Activated naive CD4-positive, alpha-beta T cell (primary cell): ENCODE data around the gene TSPAN4.

Experiments used
- DNase-seq, 4 experiments: peaks; one replicate each; lab custom pipeline; 2025; lab: John Stamatoyannopoulos, UW

Gene TSPAN4

GRCh38 chr11:889257-889656, 46.6 kb downstream of the TSPAN4 start:
- DNase-seq = no peak

DNA sequence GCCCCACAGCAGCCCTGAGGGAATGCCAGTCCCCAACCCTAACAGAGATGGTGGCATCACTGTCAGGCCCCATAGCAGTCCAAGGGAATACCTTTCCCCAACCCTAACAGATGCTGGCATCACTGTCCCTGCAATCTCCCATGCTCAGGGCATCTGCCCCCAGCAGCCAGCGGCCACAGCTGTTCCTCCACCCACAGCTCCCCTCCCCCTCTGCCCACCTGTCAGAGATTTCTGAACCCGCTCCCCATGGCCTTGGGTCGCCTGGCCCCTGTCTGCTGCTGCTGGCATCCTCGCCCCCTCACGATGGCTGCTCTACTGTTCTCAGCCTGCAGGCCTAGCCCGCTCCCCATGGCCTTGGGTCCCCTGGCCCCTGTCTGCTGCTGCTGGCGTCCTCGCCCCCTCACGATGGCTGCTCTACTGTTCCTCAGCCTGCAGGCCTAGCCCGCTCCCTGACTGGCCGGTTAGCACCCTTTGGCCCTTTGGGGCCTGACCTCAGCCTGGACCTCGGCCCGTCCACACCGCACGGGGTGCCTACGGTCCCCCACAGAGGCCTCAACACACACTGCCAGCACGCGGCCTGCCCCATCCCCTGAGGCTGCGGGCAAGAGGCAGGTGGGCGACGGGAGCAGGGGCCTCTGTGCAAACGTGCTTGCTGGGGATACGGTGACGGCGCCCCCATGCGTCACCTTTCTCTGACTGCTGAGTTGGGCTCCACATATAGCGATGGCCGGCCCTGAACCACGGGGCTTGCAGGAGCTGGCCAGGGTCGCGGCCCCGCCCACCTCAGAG, 47.2 kb downstream of the TSPAN4 start:
- DNase-seq = no peak

- DNase-seq = no peak
These were observed 48.3 kb downstream of the TSPAN4 start for GRCh38 chr11:890794-891540.

DNA sequence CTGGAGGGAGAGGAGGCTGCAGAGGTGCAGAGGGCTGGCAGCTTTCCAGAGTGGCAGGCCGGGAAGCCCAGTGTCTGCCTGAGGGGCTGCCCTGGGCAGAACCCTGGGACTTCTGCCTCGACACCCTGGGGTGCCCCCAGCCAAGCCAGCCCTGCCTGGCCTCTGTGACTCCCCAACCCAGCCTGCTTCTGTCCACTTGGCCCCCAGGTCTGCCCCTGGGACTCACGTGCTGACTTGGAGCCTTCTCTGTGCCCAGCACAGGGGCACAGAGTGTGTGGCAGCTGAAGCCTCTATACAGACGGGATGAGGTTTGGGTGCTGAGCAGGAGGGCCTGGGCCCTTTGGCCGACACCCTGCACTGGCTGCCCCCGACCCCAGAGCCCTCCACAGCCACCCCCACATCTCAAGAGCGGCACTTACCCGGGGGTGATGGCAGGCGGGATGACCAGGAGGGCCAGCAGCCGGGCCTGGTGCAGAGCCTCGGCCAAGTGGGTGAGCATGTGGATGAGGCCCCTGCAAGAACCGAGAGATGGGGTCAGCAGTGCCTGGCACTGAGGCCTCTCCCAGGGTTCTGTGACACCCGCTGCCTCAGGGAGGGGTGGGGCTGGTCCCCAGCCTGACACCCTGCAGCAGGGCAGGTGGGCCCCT, 50.5 kb downstream of the TSPAN4 start:
- DNase-seq = no peak

- no peak for DNase-seq
These were observed 52.0 kb downstream of the TSPAN4 start for GRCh38 chr11:894575-895201.

DNA sequence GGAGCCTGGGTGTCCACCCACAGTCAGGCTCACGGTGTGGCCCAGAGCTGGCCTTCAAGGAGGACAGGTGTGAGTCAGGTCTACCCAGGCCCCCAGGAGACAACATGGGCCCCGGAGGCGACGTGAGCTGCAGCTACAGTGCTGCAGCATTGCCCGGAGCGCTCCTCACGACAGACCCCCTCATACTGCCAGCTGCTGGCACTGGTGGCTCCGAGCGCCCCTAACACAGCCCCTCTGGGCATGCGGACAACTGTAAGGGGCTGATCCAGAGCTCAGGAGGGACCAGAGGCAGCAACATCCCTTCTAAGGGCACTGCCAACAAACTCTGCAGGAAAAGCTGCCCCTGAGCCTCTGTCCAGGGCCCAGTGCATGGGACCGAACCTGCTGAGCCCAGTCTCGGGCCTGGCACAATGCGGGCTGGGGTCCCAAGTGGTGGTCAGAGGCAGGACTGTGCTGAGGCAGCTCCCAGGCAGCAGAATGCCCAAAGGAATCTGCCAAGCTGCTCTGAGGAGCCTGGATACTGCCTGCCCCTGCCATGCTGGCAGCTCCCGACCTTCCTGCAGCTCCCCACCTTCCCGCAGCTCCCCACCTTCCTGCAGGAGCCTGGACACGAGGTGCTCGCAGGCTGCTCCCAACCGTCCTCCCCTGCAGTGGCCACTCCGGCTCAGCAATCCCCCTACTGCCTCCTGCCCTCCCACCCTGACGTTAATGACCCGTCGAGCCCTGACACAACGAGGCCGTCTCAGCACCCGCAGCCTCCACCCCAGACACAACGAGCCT, 52.9 kb downstream of the TSPAN4 start:
- no peak for DNase-seq

DNA sequence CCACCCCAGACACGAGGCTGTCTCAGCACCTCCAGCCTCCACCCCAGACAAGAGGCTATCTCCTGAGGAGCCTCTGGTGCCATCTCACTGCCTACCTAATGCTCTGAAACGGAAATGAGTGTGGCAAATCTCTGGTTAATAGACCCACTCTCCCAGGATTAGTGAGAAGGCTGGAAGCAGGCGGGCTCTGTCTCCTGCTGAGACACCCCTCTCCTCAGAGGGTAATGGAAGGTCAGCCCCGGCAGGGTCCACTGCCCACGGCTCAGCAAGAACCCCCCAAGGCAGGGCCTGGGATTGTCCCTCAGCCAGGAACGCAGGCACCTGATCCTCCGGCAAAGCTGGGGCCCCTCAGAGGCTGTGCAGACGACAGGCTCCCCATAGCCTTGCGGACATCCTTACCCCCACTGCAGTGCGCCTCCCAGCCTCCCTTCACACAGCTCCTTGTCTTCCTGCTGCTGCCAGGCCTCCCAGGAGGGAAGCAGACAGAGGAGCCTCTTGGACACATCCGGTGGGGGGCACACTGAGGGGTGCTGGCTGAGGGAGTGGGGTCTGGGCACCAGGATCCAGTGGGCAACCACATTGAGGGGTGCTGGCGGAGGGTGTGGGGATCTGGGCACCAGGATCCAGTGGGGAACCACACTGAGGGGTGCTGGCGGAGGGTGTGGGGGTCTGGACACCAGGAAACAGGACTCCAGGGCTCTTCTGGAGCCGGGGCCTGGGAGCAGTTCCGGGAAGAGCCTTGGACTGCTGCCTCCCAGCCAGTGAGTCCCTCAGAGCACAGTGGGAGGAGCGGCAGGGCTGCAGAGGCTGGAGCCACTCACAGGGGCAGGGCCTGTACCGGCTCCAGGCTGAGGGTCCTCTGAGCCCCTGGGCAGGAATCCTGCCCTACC, 54.8 kb downstream of the TSPAN4 start:
- DNase-seq = no peak

DNA sequence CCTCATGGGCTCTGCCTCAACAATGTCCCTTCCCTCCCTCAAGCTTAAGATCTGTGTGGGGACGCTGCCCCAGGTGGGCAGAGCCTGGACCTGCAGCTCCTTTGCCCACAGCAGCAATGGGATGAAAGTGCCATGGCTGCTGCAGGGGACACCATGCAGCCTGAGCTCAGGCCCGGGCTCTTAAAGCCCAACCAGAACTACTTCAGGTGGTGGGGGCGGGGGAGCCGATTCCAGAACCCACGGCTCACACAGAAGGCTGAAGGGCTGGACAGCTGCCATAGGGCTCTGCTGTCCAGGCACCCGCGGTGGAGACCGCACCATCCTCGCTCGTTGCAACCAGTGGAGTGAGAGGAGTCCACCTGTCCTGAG, 55.5 kb downstream of the TSPAN4 start:
- DNase-seq = no peak

- DNase-seq = no peak
These were observed 56.0 kb downstream of the TSPAN4 start for GRCh38 chr11:898540-899190.

- DNase-seq = no peak
These were observed 57.1 kb downstream of the TSPAN4 start for GRCh38 chr11:899724-900123.

GRCh38 chr11:900545-900944, 57.9 kb downstream of the TSPAN4 start:
- DNase-seq = no peak

- DNase-seq = no peak
These were observed 58.9 kb downstream of the TSPAN4 start for GRCh38 chr11:901452-902061.

- no peak for DNase-seq
These were observed 61.7 kb downstream of the TSPAN4 start for GRCh38 chr11:904380-904779.

DNA sequence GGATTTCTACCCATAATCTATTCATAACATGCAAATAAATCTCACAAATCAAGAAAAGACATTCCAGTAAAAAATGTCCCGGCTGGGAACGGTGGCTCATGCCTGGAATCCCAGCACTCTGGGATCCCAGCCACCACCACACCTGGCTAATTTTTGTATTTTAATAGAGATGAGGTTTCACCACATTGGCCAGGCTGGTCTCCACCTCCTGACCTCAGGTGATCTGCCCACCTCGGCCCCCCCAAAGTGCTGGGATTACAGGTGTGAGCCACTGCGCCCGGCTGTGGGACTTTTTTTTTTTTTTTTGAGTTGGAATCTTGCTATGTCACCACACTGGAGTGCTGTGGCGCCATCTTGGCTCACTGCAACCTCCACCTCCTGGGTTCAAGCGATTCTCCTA, 63.3 kb downstream of the TSPAN4 start:
- DNase-seq = no peak

DNA sequence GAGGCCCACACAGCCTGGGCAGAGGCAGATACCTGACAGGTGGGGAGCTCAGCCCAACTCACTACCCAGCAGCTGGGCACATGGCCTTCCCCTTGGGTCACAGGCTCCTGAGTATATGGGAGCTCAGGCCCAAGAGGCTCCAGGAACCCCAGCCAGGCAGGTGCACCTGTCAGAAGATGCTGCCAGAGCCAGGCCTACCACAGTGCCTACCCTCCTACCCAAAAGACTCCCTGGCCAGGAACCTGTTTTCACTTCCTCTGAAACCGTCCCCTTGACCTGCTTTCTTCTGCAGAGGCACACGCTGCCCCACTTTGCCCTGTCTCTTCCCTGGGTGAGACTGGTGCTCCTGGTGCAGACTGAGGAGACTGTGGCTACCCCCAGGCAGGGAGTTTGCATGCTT, 65.0 kb downstream of the TSPAN4 start:
- no peak for DNase-seq

- DNase-seq = no peak
These were observed 65.6 kb downstream of the TSPAN4 start for GRCh38 chr11:908273-908672.

GRCh38 chr11:909406-909805, 66.8 kb downstream of the TSPAN4 start:
- DNase-seq = no peak

DNA sequence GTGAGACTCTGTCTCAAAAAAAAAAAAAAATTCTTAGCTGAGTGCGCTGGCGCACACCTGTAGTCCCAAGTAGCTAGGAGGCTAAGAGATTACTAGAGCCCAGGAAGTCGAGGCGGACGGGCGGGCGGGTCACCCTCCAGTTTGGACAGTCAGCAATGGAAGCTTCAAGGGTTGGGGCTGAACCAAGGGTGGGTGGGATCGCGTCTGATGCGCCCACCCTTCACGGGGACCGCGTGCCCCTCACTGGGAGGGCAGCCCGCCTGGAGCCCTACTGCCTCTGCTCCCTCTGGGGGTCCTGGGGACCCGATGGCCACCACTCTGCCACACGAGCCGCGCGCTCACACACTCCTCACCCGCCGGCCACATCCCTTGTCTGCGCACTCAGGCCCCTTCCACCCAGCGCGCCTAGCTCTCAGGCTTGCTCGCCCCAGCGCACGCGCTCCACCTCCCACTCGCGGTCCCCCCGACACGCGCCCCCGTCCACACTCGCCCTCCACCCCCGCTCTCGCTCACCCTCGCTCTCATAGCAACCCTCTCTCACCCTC, 67.5 kb downstream of the TSPAN4 start:
- peak in 1 of 4 experiments; percentile 30 for DNase-seq

- DNase-seq = peak; percentile 55 to 75 (median 61)
These were observed 68.0 kb downstream of the TSPAN4 start, which contains the start of gene CHID1 for GRCh38 chr11:910589-911030. TSS of gene CHID1 (minus strand) at chr11:910810. CDS start at chr11:904816, 5,994 bp downstream.
